SH-SY5Y (cell line): ENCODE data around the gene DPH1.

Experiments
- GATA2 ChIP-seq: IDR thresholded peaks from 2 replicates; pipeline ENCODE4 v1.6.1; 2011; ENCODE audit warnings: mild to moderate bottlenecking, low read depth, low read length
- GATA3 ChIP-seq: IDR thresholded peaks from 2 replicates; pipeline ENCODE4 v1.6.1; 2011; ENCODE audit warnings: low read depth, mild to moderate bottlenecking, low read length, moderate library complexity

DNA sequence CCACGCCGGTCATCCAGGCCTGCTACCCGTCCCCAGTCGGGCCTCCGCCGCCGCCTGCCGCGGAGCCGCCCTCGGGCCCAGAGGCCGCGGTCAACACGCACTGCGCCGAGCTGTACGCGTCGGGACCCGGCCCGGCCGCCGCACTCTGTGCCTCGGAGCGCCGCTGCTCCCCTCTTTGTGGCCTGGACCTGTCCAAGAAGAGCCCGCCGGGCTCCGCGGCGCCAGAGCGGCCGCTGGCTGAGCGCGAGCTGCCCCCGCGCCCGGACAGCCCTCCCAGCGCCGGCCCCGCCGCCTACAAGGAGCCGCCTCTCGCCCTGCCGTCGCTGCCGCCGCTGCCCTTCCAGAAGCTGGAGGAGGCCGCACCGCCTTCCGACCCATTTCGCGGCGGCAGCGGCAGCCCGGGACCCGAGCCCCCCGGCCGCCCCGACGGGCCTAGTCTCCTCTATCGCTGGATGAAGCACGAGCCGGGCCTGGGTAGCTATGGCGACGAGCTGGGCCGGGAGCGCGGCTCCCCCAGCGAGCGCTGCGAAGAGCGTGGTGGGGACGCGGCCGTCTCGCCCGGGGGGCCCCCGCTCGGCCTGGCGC, 27.3 kb downstream of the DPH1 start:
- TF ChIP-seq GATA2 (no peak), GATA3 (no peak)
